GM12865 (cell line): ENCODE data around the gene WDSUB1.

Source experiments
- DNase-seq: peaks from one replicate; pipeline ENCODE4 v3.0.0; 2010; ENCODE audit warnings: low read depth
- H3K4me3 ChIP-seq: 2 replicates; pipeline ENCODE4 v1.5.1; 2011; ENCODE audit warnings: mild to moderate bottlenecking, low read depth, low read length, control low read depth
- CTCF ChIP-seq: IDR thresholded peaks from 2 replicates; pipeline ENCODE4 v1.5.1; 2011; ENCODE audit warnings: low read length, control low read depth, low read depth, inconsistent platforms; ENCODE audit not compliant: insufficient read depth; ENCODE audit errors: missing control alignments

The WDSUB1 gene

GRCh38 chr2:159196393-159196925 is 90.0 kb downstream of the WDSUB1 start:
- no peak for DNase-seq
- no peak for TF ChIP-seq CTCF
- no peak overlapping the region for H3K4me3 ChIP-seq

GRCh38 chr2:159195697-159196096 is 90.8 kb downstream of the WDSUB1 start:
- DNase-seq = no peak
- no peak overlapping the region for H3K4me3 ChIP-seq
- TF ChIP-seq CTCF = no peak

GRCh38 chr2:159194241-159194640 is 92.3 kb downstream of the WDSUB1 start:
- no peak overlapping the region for H3K4me3 ChIP-seq
- TF ChIP-seq CTCF = no peak
- no peak for DNase-seq

- no peak for DNase-seq
- no peak for TF ChIP-seq CTCF
- no peak overlapping the region for H3K4me3 ChIP-seq
Measured at GRCh38 chr2:159193791-159194190, 92.7 kb downstream of the WDSUB1 start.

GRCh38 chr2:159192371-159192918 is 94.1 kb downstream of the WDSUB1 start:
- TF ChIP-seq CTCF = no peak
- DNase-seq = no peak

GRCh38 chr2:159188449-159188848 is 98.1 kb downstream of the WDSUB1 start:
- H3K4me3 ChIP-seq = no peak overlapping the region
- DNase-seq = no peak
- TF ChIP-seq CTCF = no peak

More at GRCh38 chr2:159192371-159192918, 94.1 kb downstream of the WDSUB1 start:
- no peak overlapping the region for H3K4me3 ChIP-seq

- TF ChIP-seq CTCF = no peak
- no peak overlapping the region for H3K4me3 ChIP-seq
- no peak for DNase-seq
Measured at GRCh38 chr2:159187106-159187505, 99.4 kb downstream of the WDSUB1 start.
